Endodermal cell (in vitro differentiated cells): ENCODE results near the gene SLC16A3. TPM values are rescaled to one million over a fixed set of nuclear protein-coding genes. Genes with fewer than 3 reads are reported as not detected.

Source experiments
- DNase-seq: peaks from one replicate; pipeline ENCODE4 v3.0.0-alpha.2; 2017
- H3K27ac ChIP-seq: 2 replicates; pipeline ENCODE4 v1.5.1; 2013; ENCODE audit warnings: mild to moderate bottlenecking, low read depth, low read length, moderate library complexity
- H3K27me3 ChIP-seq: 2 replicates; pipeline ENCODE4 v1.6.1; 2013; ENCODE audit warnings: mild to moderate bottlenecking, low read length, moderate library complexity; ENCODE audit not compliant: insufficient read depth, control insufficient read depth, poor library complexity, severe bottlenecking
- H3K36me3 ChIP-seq: 2 replicates; pipeline ENCODE4 v1.7.0; 2013; ENCODE audit warnings: mild to moderate bottlenecking, low read length, moderate library complexity; ENCODE audit not compliant: control insufficient read depth, insufficient read depth
- H3K4me1 ChIP-seq: one replicate; pipeline ENCODE4 v1.7.0; 2013; ENCODE audit warnings: low read length; ENCODE audit not compliant: control insufficient read depth, insufficient read depth
- H3K4me3 ChIP-seq: 2 replicates; pipeline ENCODE4 v1.5.1; 2013; ENCODE audit warnings: mild to moderate bottlenecking, low read length, moderate library complexity
- H3K9ac ChIP-seq: 2 replicates; pipeline ENCODE4 v1.6.1; 2013; ENCODE audit warnings: mild to moderate bottlenecking, low read length, moderate library complexity; ENCODE audit not compliant: poor library complexity, severe bottlenecking; ENCODE audit errors: extremely low read depth
- H3K9me3 ChIP-seq: 2 replicates; pipeline ENCODE4 v1.6.1; 2013; ENCODE audit warnings: mild to moderate bottlenecking, low read length, moderate library complexity; ENCODE audit not compliant: control insufficient read depth
- H3K27ac Mint-ChIP-seq: 2 replicates; pipeline ENCODE4 v1.8.0; 2020; ENCODE audit warnings: mixed read lengths
- H3K27me3 Mint-ChIP-seq: 2 replicates; pipeline ENCODE4 v1.8.0; 2021; ENCODE audit warnings: mild to moderate bottlenecking, mixed read lengths; ENCODE audit not compliant: insufficient read depth
- H3K36me3 Mint-ChIP-seq: 2 replicates; pipeline ENCODE4 v1.8.0; 2020; ENCODE audit warnings: low read depth, mixed read lengths
- H3K4me1 Mint-ChIP-seq: 2 replicates; pipeline ENCODE4 v1.8.0; 2020; ENCODE audit warnings: mixed read lengths
- H3K4me3 Mint-ChIP-seq: 2 replicates; pipeline ENCODE4 v1.8.0; 2020; ENCODE audit warnings: mild to moderate bottlenecking, moderate library complexity, mixed read lengths
- H3K9me3 Mint-ChIP-seq: 2 replicates; pipeline ENCODE4 v1.8.0; 2020; ENCODE audit warnings: mild to moderate bottlenecking, mixed read lengths
- WGBS, 2 experiments: methylation state at CpG; one replicate each; pipeline versions ENCODE4 v1.1.5 to v1.1.7; 2013; ENCODE audit warnings: missing lambda C conversion rate in 2 of 2, mixed read lengths in 1 of 2; ENCODE audit not compliant: insufficient coverage in 1 of 2, insufficient read length in 1 of 2; 5-methylcytosine and 5-hydroxymethylcytosine counted together
- total RNA-seq, 2 donors: library from RNA; stranded (reverse); fragmentation: NEBNext Ultra II Directional in 1 of 2; extraction: Animal tissue kit (Norgen Biotek cat#: 25700) in 1 of 2; gene quantifications; 2 replicates in 1 of 2; 3 replicates in 1 of 2; pipeline ENCODE4 v1.2.1, GENCODE V29; 2021
- TF ChIP-seq, protein P1 (sequence below): fragments of 200-600 bp; sonication (generic); conservative IDR thresholded peaks from 2 replicates; pipeline ENCODE4 v1.5.0; 2021; ENCODE audit warnings: antibody characterized with exemption, mild to moderate bottlenecking

SLC16A3 gene
- total RNA-seq, 2 donors from 2014 or later: 31.8 to 39.7 TPM

DNA sequence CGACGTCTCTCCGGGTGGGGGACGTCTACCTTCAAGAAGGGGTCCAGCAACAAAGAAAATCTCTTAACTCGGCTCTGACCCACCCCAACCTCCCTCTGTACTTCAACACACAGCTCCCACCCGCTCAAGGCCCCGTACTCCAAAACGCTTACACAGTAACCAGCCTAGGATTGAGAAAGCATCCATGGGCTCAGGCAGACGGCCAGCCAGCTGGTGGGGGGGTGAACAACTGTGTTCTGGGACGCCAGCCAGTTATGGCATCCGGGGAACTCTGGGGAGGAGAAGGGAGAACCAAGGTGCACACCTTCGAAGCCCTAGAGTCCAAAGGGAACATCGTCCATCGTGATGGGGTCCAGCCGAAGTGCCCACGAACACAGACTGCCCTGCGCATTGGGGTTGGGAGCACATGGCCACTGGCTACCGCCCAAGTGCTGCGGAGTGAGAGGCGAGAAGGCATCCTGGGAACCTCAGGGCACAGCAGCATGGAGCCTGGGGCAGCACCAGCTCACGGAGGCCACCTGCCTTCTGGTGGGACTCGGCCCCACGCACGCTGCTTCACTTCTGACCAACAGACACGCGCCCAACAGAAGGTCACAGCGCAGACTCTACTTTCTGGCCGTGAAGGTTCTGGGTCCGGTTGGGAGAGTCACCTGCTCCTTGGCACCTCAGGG is 14.3 kb downstream of the SLC16A3 start:
- H3K4me3 ChIP-seq: no peak overlapping the region
- Mint-ChIP-seq H3K4me3 (no peak overlapping the region), H3K4me1 (peaks cover 4% of the 10 kb centered on the region), H3K9me3 (no peaks in the 10 kb centered on the region), H3K27me3 (no peaks in the 10 kb centered on the region), H3K27ac (no peak overlapping the region), H3K36me3 (peaks cover 48% of the 10 kb centered on the region)
- H3K9me3 ChIP-seq: no peaks in the 10 kb centered on the region
- no peaks in the 10 kb centered on the region for H3K4me1 ChIP-seq
- WGBS, 2 experiments: 95 to 96% methylated on average over 20 to 29 of the region's 29 CpGs
- no peak overlapping the region for H3K27ac ChIP-seq
- H3K9ac ChIP-seq: peak overlapping the region; percentile 6
- H3K36me3 ChIP-seq: peaks cover 66% of the 10 kb centered on the region
- DNase-seq: no peak
- H3K27me3 ChIP-seq: no peaks in the 10 kb centered on the region
- TF ChIP-seq, protein P1, sequence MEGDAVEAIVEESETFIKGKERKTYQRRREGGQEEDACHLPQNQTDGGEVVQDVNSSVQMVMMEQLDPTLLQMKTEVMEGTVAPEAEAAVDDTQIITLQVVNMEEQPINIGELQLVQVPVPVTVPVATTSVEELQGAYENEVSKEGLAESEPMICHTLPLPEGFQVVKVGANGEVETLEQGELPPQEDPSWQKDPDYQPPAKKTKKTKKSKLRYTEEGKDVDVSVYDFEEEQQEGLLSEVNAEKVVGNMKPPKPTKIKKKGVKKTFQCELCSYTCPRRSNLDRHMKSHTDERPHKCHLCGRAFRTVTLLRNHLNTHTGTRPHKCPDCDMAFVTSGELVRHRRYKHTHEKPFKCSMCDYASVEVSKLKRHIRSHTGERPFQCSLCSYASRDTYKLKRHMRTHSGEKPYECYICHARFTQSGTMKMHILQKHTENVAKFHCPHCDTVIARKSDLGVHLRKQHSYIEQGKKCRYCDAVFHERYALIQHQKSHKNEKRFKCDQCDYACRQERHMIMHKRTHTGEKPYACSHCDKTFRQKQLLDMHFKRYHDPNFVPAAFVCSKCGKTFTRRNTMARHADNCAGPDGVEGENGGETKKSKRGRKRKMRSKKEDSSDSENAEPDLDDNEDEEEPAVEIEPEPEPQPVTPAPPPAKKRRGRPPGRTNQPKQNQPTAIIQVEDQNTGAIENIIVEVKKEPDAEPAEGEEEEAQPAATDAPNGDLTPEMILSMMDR: no peak

DNA sequence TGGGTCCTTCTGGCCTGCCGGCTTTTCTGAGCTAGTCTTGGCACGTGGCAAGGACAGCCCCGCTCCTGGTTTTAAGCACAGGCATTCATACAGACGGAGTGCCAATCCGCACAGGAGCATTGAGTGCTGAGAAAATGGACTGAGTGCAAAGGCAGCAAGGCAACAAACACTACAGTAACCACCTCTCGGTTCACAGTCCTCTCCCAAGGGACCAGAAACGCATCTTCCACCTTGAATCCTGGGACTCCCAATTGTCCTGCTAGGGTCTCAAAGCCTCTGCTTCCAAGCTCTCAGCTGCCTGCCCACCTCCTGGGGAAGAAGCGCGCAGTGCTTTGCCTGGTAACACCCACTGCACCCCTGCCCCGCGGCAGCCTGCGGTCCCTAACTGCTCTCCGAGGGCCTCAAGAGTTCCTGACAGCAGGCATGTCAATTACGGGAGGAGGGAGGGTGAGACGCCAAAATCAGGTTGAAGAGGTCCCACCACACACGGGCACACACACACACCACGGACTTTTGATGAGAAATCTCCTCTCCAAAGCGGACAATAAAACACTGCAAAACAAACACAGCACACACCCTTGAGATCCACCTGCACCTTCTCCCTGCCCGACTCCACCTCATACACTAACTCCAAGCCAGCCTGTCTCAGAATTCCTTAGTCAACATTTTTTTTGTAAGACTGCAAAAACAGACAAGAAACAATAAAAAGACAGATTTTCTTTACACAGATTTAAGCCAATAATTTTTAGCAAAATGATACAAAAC is 15.0 kb downstream of the SLC16A3 start:
- Histone ChIP-seq H3K4me3 (no peak overlapping the region), H3K27ac (no peak overlapping the region), H3K9ac (no peak overlapping the region), H3K4me1 (no peaks in the 10 kb centered on the region), H3K36me3 (peaks cover 73% of the 10 kb centered on the region), H3K9me3 (no peaks in the 10 kb centered on the region), H3K27me3 (no peaks in the 10 kb centered on the region)
- H3K27ac Mint-ChIP-seq: peak overlapping the region; percentile 82
- TF ChIP-seq, protein P1: no peak
- WGBS, 2 experiments: 94 to 96% methylated on average over 15 to 19 of the region's 19 CpGs
- no peak overlapping the region for H3K4me3 Mint-ChIP-seq
- H3K4me1 Mint-ChIP-seq: peaks cover 3% of the 10 kb centered on the region
- H3K27me3 Mint-ChIP-seq: no peaks in the 10 kb centered on the region
- peaks cover 53% of the 10 kb centered on the region for H3K36me3 Mint-ChIP-seq
- H3K9me3 Mint-ChIP-seq: no peaks in the 10 kb centered on the region
- DNase-seq: no peak

DNA sequence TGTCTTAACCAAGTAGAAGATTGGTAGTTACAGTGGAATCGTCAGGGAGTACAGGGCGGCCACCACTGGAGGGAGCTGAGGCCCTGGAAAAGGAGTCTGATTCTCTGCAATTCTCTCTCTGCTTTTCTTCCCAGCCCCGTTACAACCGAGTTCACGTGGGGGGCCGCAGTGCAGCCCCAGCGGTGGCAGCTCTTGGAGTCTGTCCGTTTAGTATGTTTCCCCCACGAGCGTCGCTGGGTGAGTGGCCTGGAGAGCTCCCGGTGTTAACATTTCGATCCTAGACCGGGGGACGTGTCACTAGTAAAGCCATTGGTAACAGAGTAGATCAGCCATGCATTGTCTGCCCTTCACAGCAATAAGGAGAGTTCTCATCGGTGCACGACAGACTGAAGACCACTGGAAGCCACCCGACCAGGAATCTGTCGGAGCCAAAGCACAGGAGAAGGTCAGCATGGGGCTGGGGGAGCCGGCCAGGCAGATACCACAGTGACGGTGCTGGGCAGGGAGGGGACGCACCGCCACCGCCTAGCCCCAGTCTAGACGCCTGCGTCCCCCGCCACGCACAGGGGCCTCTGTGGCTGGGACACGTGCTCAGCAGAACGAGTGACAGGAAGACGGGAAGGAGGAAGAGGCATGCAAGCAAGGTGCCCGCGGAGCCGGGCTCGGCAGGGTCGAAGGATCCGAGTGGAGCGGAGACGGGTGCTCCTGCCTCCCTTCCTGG is 15.7 kb downstream of the SLC16A3 start:
- H3K27me3 ChIP-seq: no peaks in the 10 kb centered on the region
- Mint-ChIP-seq H3K9me3 (no peaks in the 10 kb centered on the region), H3K27ac (peak overlapping the region; percentile 83), H3K4me1 (peaks cover 2% of the 10 kb centered on the region), H3K4me3 (no peak overlapping the region), H3K27me3 (no peaks in the 10 kb centered on the region), H3K36me3 (peaks cover 56% of the 10 kb centered on the region)
- 95 to 97% methylated on average over 34 to 39 of the region's 39 CpGs for WGBS, 2 experiments
- peak; percentile 73 for DNase-seq
- no peak overlapping the region for H3K27ac ChIP-seq
- H3K9ac ChIP-seq: no peak overlapping the region
- no peaks in the 10 kb centered on the region for H3K9me3 ChIP-seq
- peaks cover 80% of the 10 kb centered on the region for H3K36me3 ChIP-seq
- TF ChIP-seq, protein P1: peak; percentile 78
- H3K4me3 ChIP-seq: no peak overlapping the region
- H3K4me1 ChIP-seq: no peaks in the 10 kb centered on the region
